SW 1271 (cell line): ENCODE results near the gene RXFP1.

ENCODE experiments used
- DNase-seq, 2 experiments: peaks; one replicate each; lab custom pipeline; 2025; lab: John Stamatoyannopoulos, UW

The RXFP1 gene

GRCh38 chr4:158541506-158541905, 19.8 kb downstream of the RXFP1 start:
- no peak for DNase-seq

GRCh38 chr4:158543191-158543590, 21.5 kb downstream of the RXFP1 start:
- DNase-seq: no peak

GRCh38 chr4:158544141-158544540, 22.5 kb downstream of the RXFP1 start:
- no peak for DNase-seq

GRCh38 chr4:158553364-158553763, 31.7 kb downstream of the RXFP1 start:
- DNase-seq: no peak

- no peak for DNase-seq
Observed at GRCh38 chr4:158560284-158560683, 38.6 kb downstream of the RXFP1 start.

- no peak for DNase-seq
Observed at GRCh38 chr4:158566860-158567259, 45.2 kb downstream of the RXFP1 start.

GRCh38 chr4:158571736-158572135, 50.1 kb downstream of the RXFP1 start:
- DNase-seq: no peak

GRCh38 chr4:158572608-158573007, 50.9 kb downstream of the RXFP1 start:
- DNase-seq: no peak

- no peak for DNase-seq
Observed at GRCh38 chr4:158578476-158578875, 56.8 kb downstream of the RXFP1 start.

- no peak for DNase-seq
Observed at GRCh38 chr4:158580064-158580463, 58.4 kb downstream of the RXFP1 start.

- DNase-seq: no peak
Observed at GRCh38 chr4:158581161-158581560, 59.5 kb downstream of the RXFP1 start.

- no peak for DNase-seq
Observed at GRCh38 chr4:158586881-158587280, 65.2 kb downstream of the RXFP1 start.

- no peak for DNase-seq
Observed at GRCh38 chr4:158588285-158588684, 66.6 kb downstream of the RXFP1 start.

- no peak for DNase-seq
Observed at GRCh38 chr4:158588777-158589176, 67.1 kb downstream of the RXFP1 start.

- DNase-seq: no peak
Observed at GRCh38 chr4:158590306-158590705, 68.6 kb downstream of the RXFP1 start.

GRCh38 chr4:158590824-158591223, 69.1 kb downstream of the RXFP1 start:
- no peak for DNase-seq

GRCh38 chr4:158597879-158598596, 76.4 kb downstream of the RXFP1 start:
- no peak for DNase-seq

- no peak for DNase-seq
Observed at GRCh38 chr4:158599150-158599549, 77.5 kb downstream of the RXFP1 start.

GRCh38 chr4:158599765-158600498, 78.2 kb downstream of the RXFP1 start:
- DNase-seq: no peak

GRCh38 chr4:158604369-158604768, 82.7 kb downstream of the RXFP1 start:
- no peak for DNase-seq

- no peak for DNase-seq
Observed at GRCh38 chr4:158605393-158605792, 83.7 kb downstream of the RXFP1 start.

GRCh38 chr4:158606969-158607368, 85.3 kb downstream of the RXFP1 start:
- DNase-seq: no peak

GRCh38 chr4:158609116-158609515, 87.4 kb downstream of the RXFP1 start:
- DNase-seq: no peak

GRCh38 chr4:158610790-158611189, 89.1 kb downstream of the RXFP1 start:
- DNase-seq: no peak
